HEK293T (cell line): Measurements from ENCODE around the gene PSD2.

Source experiments
- ELF4 ChIP-seq: fragments of 450-650 bp; IDR thresholded peaks from 2 replicates; pipeline ENCODE4 v1.6.1; 2017; ENCODE audit warnings: antibody characterized with exemption
- FOXA1 ChIP-seq: fragments of 450-650 bp; IDR thresholded peaks from 2 replicates; pipeline ENCODE4 v1.6.1; 2016; ENCODE audit warnings: mild to moderate bottlenecking
- NFRKB ChIP-seq: fragments of 450-650 bp; IDR thresholded peaks from 2 replicates; pipeline ENCODE4 v1.6.1; 2016; ENCODE audit warnings: mild to moderate bottlenecking, moderate library complexity
- SP1 ChIP-seq: fragments of 450-650 bp; IDR thresholded peaks from 2 replicates; pipeline ENCODE4 v1.6.1; 2017

GRCh38 chr5:139806111-139806510 lies 10.5 kb downstream of the PSD2 start:
- TF ChIP-seq NFRKB: no peak
- TF ChIP-seq SP1: no peak
- TF ChIP-seq FOXA1: no peak
- no peak for TF ChIP-seq ELF4
